GM18519 (cell line): ENCODE results near the gene CD151.

Experiments used
- ATAC-seq: cut with Tn5 transposase; IDR thresholded peaks from one replicate; pipeline ENCODE4 v1.9.1; 2021; ENCODE audit warnings: mild to moderate bottlenecking, moderate library complexity; ENCODE audit not compliant: unreplicated experiment, low FRiP score

CD151 gene

GRCh38 chr11:796565-797295 is 36.0 kb upstream of the CD151 start:
- no peak for ATAC-seq

GRCh38 chr11:797296-798092 is 35.3 kb upstream of the CD151 start:
- peak; percentile 20 for ATAC-seq

GRCh38 chr11:798093-798713 is 34.5 kb upstream of the CD151 start, which contains the start of gene SLC25A22:
TSS of gene SLC25A22 (minus strand) at chr11:798281. CDS start at chr11:795006, 3,275 bp downstream.
- ATAC-seq, result peak; percentile 42

- no peak for ATAC-seq
These were observed 33.0 kb upstream of the CD151 start for GRCh38 chr11:799641-800316.

GRCh38 chr11:800473-800872 is 32.3 kb upstream of the CD151 start:
- ATAC-seq, result no peak

GRCh38 chr11:801097-801780 is 31.5 kb upstream of the CD151 start:
- ATAC-seq, result no peak

- no peak for ATAC-seq
These were observed 30.6 kb upstream of the CD151 start for GRCh38 chr11:802018-802617.

- no peak for ATAC-seq
These were observed 29.9 kb upstream of the CD151 start for GRCh38 chr11:802693-803466.

- no peak for ATAC-seq
These were observed 29.3 kb upstream of the CD151 start for GRCh38 chr11:803467-803742.

GRCh38 chr11:803770-804598 is 28.8 kb upstream of the CD151 start:
- no peak for ATAC-seq

GRCh38 chr11:804599-804964 is 28.2 kb upstream of the CD151 start:
- no peak for ATAC-seq

- ATAC-seq, result no peak
These were observed 24.1 kb upstream of the CD151 start for GRCh38 chr11:808427-809286.

GRCh38 chr11:809287-810039 is 23.3 kb upstream of the CD151 start, which contains the start of gene RPLP2:
TSS of gene RPLP2 (plus strand) at chr11:809967. CDS start at chr11:810235, 268 bp downstream.
- ATAC-seq, result peak; percentile 45

- ATAC-seq, result no peak
These were observed 22.6 kb upstream of the CD151 start for GRCh38 chr11:810040-810567.

GRCh38 chr11:811446-812245 is 21.1 kb upstream of the CD151 start:
- no peak for ATAC-seq

GRCh38 chr11:812390-812789 is 20.4 kb upstream of the CD151 start:
- ATAC-seq, result no peak
